Esophagus muscularis mucosa (tissue), 4 donors: ENCODE measurements around the gene OR10H5. TPM values are rescaled to one million over a fixed set of nuclear protein-coding genes. Genes with fewer than 3 reads are reported as not detected.

ENCODE experiments used
- DNase-seq: peaks from one replicate; pipeline ENCODE4 v3.0.0-alpha.2; 2017; ENCODE audit errors: extremely low spot score
- H3K27ac ChIP-seq, 4 donors: fragments of 200-600 bp; sonication (generic); replicated peaks in 1 of 4; 1 replicate in 3 of 4; 2 replicates in 1 of 4; pipeline ENCODE4 v1.5.1; 2016 to 2019; ENCODE audit warnings: mild to moderate bottlenecking in 1 of 4
- H3K27me3 ChIP-seq, 4 donors: fragments of 200-600 bp; sonication (generic); one replicate each; pipeline versions ENCODE4 v1.5.1 to v1.6.0; 2016 to 2019
- H3K36me3 ChIP-seq, 4 donors: fragments of 200-600 bp; sonication (generic); one replicate each; pipeline ENCODE4 v1.5.1; 2016 to 2019
- H3K4me1 ChIP-seq, 4 donors: fragments of 200-600 bp; sonication (generic); one replicate each; pipeline ENCODE4 v1.5.1; 2016 to 2019
- H3K4me3 ChIP-seq, 4 donors: fragments of 200-600 bp; sonication (generic); 1 replicate in 2 of 4; 2 replicates in 2 of 4; pipeline ENCODE4 v1.5.1; 2016 to 2019; ENCODE audit warnings: mild to moderate bottlenecking in 4 of 4, moderate library complexity in 1 of 4
- H3K9me3 ChIP-seq, 4 donors: fragments of 200-600 bp; sonication (generic); 1 replicate in 3 of 4; 2 replicates in 1 of 4; pipeline ENCODE4 v1.5.1; 2016 to 2019
- EP300 ChIP-seq: sonication (generic); formaldehyde crosslinking; IDR thresholded peaks from one replicate; pipeline ENCODE4 v1.6.1; 2017; ENCODE audit warnings: antibody characterized with exemption
- POLR2A ChIP-seq: fragments of 450-650 bp; IDR thresholded peaks from one replicate; pipeline ENCODE4 v1.6.1; 2017; ENCODE audit warnings: antibody characterized with exemption, moderate library complexity, mild to moderate bottlenecking, low read depth
- POLR2AphosphoS5 ChIP-seq, 2 donors: sonication (generic); formaldehyde crosslinking; IDR thresholded peaks; one replicate each; pipeline ENCODE4 v1.6.1; 2017; ENCODE audit warnings: antibody characterized with exemption in 2 of 2
- WGBS: methylation state at CpG from one replicate; pipeline ENCODE4 v1.1.5; 2018; 5-methylcytosine and 5-hydroxymethylcytosine counted together
- intact Hi-C: fragments of 100-400 bp; cut with DNase I; formaldehyde crosslinking; loops from one replicate; pipeline ENCODE4 v1.15.1; 2023
- total RNA-seq, 4 donors: library from RNA; depleted of rRNA; stranded (reverse); fragments of >200 nt; gene quantifications; one replicate each; pipeline versions ENCODE4 v1.1.0 to v1.2.1, GENCODE V29; 2016
- TF ChIP-seq, protein P1 (sequence below), 3 experiments: fragments of 200-600 bp in 2 of 3; fragments of 450-650 bp in 1 of 3; sonication (generic) in 2 of 3; IDR thresholded peaks; one replicate each; pipeline ENCODE4 v1.5.1; 2017 to 2019; ENCODE audit warnings: antibody characterized with exemption in 3 of 3, mild to moderate bottlenecking in 2 of 3, moderate library complexity in 1 of 3

The OR10H5 gene, protein sequence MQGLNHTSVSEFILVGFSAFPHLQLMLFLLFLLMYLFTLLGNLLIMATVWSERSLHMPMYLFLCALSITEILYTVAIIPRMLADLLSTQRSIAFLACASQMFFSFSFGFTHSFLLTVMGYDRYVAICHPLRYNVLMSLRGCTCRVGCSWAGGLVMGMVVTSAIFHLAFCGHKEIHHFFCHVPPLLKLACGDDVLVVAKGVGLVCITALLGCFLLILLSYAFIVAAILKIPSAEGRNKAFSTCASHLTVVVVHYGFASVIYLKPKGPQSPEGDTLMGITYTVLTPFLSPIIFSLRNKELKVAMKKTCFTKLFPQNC
- under 1 TPM in 1 of 4 donors, not detected in 3; 0.06 TPM for total RNA-seq

DNA sequence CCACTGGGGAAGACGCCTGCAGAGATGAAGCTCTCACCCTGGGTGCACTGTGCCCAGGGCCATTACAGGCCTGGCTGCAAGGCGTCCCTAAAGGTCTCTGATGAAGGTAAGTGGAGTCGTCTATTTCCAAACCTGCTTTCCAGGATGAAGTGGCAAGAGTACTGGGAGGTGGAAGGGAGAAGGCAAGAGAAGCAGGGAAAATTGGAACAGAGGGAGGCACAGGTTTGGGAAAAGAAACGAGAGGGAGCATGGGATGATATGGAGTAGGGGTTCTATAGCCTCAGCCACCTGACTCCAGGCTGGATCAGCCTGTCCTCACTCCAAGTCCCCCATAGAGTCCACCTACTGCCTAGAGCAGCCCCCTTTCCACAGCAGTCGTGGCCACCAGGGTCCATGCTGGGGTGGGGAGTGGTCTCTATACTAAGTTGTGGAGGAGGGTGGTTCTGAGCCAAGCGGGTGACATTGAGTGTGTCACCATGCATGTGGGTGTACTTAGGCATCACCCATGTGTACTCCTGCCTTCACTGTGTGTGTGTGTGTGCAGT is at the start of gene OR10H5:
OR10H5 (plus strand) TSS at position 51 of the 545 bp plus-strand sequence. CDS start 6,388 bp downstream, outside the sequence.
- Histone ChIP-seq H3K27me3 (peaks cover 0 to 14% (median 0%) of the 10 kb centered on the region in 4 donors), H3K36me3 (no peaks in the 10 kb centered on the region), H3K9me3 (no peaks in the 10 kb centered on the region), H3K4me3 (no peak within 1 kb of the TSS), H3K4me1 (no peaks in the 10 kb centered on the region), H3K27ac (no peak within 1 kb of the TSS)
- intact Hi-C loops: no loop called here
- TF ChIP-seq EP300 (no peak), POLR2A (no peak), POLR2AphosphoS5 (IDR thresholded peaks at IDR 0.05) (no peak)
- TF ChIP-seq, protein P1, sequence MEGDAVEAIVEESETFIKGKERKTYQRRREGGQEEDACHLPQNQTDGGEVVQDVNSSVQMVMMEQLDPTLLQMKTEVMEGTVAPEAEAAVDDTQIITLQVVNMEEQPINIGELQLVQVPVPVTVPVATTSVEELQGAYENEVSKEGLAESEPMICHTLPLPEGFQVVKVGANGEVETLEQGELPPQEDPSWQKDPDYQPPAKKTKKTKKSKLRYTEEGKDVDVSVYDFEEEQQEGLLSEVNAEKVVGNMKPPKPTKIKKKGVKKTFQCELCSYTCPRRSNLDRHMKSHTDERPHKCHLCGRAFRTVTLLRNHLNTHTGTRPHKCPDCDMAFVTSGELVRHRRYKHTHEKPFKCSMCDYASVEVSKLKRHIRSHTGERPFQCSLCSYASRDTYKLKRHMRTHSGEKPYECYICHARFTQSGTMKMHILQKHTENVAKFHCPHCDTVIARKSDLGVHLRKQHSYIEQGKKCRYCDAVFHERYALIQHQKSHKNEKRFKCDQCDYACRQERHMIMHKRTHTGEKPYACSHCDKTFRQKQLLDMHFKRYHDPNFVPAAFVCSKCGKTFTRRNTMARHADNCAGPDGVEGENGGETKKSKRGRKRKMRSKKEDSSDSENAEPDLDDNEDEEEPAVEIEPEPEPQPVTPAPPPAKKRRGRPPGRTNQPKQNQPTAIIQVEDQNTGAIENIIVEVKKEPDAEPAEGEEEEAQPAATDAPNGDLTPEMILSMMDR (IDR thresholded peaks at IDR 0.05): no peak
- DNase-seq: no peak
- WGBS: 62% methylated on average over 5 of the region's 6 CpGs

DNA sequence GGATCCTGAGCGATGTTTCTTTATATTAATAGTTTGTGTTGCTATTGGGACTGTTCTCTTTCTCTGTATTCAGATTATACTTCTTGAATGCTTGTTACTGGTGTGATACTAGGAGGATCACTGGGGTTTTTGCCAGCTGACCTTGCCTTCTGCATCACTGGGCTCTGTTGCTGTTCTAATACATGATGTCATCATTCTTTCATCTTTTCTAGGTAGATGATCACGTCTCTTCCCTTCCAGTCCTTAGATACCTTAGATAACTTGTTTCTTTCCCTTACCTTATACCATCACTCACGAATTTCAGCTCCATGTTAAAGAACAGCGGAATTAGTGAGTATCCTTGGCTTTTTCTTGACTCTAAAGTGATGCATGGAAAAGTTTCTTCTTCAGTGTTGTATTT is 49.7 kb upstream of the OR10H5 start, which contains the start of gene OR10H3:
OR10H3 (plus strand) TSS at position 264 of the 400 bp plus-strand sequence. CDS start 3,408 bp downstream, outside the sequence.
- TF ChIP-seq POLR2A (no peak), POLR2AphosphoS5 (IDR thresholded peaks at IDR 0.05) (no peak), EP300 (no peak)
- TF ChIP-seq, protein P1 (IDR thresholded peaks at IDR 0.05): no peak
- intact Hi-C loops: no loop called here
- 56% methylated on average over 4 of the region's 4 CpGs for WGBS
- H3K4me1 ChIP-seq: no peaks in the 10 kb centered on the region
- no peak within 1 kb of the TSS for H3K4me3 ChIP-seq
- H3K27me3 ChIP-seq: peaks cover 0 to 9% (median 0%) of the 10 kb centered on the region in 4 donors
- no peaks in the 10 kb centered on the region for H3K36me3 ChIP-seq
- H3K27ac ChIP-seq: no peak within 1 kb of the TSS
- no peak for DNase-seq
- H3K9me3 ChIP-seq: peaks cover 0 to 26% (median 21%) of the 10 kb centered on the region in 4 donors

DNA sequence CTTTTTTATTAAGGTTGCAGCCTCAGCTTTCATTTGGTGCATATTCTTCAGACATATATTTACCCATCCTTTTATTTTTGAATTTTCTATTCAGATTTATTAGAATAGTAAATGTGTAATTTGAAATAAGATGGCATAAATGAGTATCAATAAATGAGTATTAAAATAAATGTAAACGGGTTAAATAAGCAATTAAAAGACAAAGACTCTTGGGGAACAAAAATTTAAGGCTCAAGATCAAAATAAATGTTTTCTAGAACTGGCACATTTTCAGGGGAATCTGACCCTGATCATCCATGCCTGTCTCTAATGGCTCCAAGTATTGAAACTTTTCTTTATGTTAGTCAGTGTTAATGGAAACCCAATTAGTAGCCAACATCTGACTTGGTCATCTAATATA is 46.7 kb upstream of the OR10H5 start:
- Histone ChIP-seq H3K9me3 (peaks cover 0 to 26% (median 21%) of the 10 kb centered on the region in 4 donors), H3K36me3 (no peaks in the 10 kb centered on the region), H3K27me3 (peaks cover 0 to 16% (median 3%) of the 10 kb centered on the region in 4 donors), H3K27ac (no peak overlapping the region), H3K4me3 (no peak overlapping the region), H3K4me1 (no peaks in the 10 kb centered on the region)
- DNase-seq: no peak
- intact Hi-C loops: no loop called here
- 71% methylated on average over 1 of the region's 1 CpG for WGBS
- TF ChIP-seq POLR2AphosphoS5 (IDR thresholded peaks at IDR 0.05): no peak

DNA sequence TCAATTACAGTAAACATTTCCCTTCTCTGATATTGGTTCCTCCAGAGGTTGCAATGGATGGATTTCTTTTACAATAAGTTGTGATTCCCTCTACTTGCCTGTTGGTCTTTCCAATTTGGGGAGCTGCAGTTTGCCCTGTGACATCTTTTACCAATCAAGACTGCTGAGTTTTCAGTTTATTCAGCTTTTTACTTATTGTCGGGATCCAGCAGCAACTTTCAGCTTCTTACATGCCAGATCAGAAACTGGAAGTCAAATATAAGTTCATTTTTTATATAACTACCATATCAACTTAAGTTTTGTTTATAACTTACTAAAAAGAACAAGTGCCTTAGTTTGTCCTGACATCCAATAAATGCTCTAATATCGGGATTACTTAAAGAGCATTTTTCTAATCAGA is 39.2 kb upstream of the OR10H5 start:
- peaks cover 0 to 44% (median 2%) of the 10 kb centered on the region in 4 donors for H3K27me3 ChIP-seq
- H3K4me3 ChIP-seq: no peak overlapping the region
- no peak overlapping the region for H3K27ac ChIP-seq
- intact Hi-C loops: no loop called here
- WGBS: 80% methylated on average over 2 of the region's 2 CpGs
- TF ChIP-seq POLR2A (no peak), POLR2AphosphoS5 (IDR thresholded peaks at IDR 0.05) (no peak), EP300 (no peak)
- TF ChIP-seq, protein P1 (IDR thresholded peaks at IDR 0.05): no peak
- peaks cover 0 to 5% (median 0%) of the 10 kb centered on the region in 4 donors for H3K9me3 ChIP-seq
- no peaks in the 10 kb centered on the region for H3K36me3 ChIP-seq
- DNase-seq: no peak
- no peaks in the 10 kb centered on the region for H3K4me1 ChIP-seq

DNA sequence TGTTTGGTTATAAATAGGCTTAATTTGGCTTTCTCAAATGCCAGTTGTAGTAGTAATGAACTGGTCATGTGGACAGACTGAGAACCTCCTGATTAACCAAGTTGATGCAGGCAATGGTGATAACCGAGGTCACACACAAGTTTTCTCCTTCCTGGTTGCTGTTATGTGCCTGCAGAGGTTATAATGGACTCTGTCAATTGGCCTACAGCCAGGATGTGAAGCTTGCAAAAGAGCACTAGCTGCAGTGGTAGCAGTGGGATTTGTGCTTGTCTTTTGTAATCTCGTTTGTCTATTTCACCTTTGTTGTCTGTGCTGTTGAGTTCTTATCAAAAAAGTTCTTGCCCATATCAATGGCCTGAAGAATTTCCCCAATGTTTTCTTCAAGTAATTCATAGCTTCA is 29.1 kb upstream of the OR10H5 start:
- Histone ChIP-seq H3K9me3 (no peaks in the 10 kb centered on the region), H3K4me3 (no peak overlapping the region), H3K27ac (no peak overlapping the region), H3K36me3 (no peaks in the 10 kb centered on the region), H3K4me1 (no peaks in the 10 kb centered on the region), H3K27me3 (peaks cover 0 to 41% (median 0%) of the 10 kb centered on the region in 4 donors)
- WGBS: 71% methylated on average over 2 of the region's 2 CpGs
- TF ChIP-seq EP300 (no peak), POLR2A (no peak), POLR2AphosphoS5 (IDR thresholded peaks at IDR 0.05) (no peak)
- TF ChIP-seq, protein P1 (IDR thresholded peaks at IDR 0.05): no peak
- no peak for DNase-seq
- intact Hi-C loops: no loop called here
